Measurements from ENCODE around the gene MAB21L3.

MAB21L3 gene

GRCh38 chr1:116165572-116165971 is 54.4 kb downstream of the MAB21L3 start:
- no peak for DNase-seq (ENCODE audit: low spot score)

DNA sequence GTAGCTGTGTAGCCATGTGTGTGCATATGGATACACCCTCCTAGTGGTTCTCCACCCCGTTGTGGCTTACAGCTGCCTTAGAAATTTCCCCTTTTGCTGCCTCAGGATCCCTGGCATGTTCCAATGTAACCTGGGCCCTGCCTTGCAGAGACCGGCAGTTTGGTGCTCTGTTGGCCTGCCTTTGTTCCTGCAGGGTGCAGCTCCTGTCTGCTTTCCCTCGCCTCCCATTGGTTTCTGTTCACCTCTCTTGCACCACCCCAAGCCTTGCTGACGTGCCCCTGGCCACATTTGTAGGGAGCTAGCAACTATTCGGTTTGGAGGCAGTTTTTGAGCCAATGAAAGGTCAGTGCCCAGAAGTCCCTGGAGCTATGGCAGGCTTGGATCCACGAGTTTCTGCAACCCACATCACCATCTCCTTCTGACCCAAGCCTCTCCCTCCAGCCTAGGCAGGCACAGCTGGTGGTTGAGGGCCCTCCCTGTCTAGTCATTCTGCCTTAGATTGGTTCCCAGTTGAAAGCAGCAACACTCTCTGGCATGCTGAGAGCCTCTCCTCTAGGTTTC is 54.9 kb downstream of the MAB21L3 start:
- DNase-seq (ENCODE audit: low spot score), result no peak

DNA sequence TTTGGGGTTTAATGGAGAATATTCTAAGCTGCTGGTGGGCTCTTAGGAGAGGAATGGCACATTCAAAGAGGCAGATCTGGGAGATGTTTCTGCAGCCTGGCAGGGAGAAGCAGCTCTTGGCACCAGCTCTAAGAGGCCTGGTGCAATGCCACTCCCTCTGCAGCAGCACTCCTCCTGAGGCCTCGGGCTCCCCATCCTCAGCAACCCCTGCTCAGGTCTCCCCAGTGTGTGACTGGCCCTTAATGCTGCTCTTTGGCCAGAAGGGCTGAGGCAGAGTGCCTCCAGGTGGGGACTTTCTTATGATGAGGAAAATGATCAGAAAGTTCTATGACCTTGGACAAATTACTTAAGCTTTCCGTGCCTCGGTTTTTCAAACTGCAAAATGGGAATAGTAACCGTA is 55.5 kb downstream of the MAB21L3 start:
- no peak for DNase-seq (ENCODE audit: low spot score)

GRCh38 chr1:116167625-116168276 is 56.6 kb downstream of the MAB21L3 start:
- peak; percentile 52 for DNase-seq (ENCODE audit: low spot score)

GRCh38 chr1:116168277-116169032 is 57.3 kb downstream of the MAB21L3 start:
- peak; percentile 96 for DNase-seq (ENCODE audit: low spot score)

- DNase-seq (ENCODE audit: low spot score), result no peak
These were observed 58.7 kb downstream of the MAB21L3 start for GRCh38 chr1:116169898-116170297.

- no peak for DNase-seq (ENCODE audit: low spot score)
These were observed 59.8 kb downstream of the MAB21L3 start for GRCh38 chr1:116170721-116171589.

DNA sequence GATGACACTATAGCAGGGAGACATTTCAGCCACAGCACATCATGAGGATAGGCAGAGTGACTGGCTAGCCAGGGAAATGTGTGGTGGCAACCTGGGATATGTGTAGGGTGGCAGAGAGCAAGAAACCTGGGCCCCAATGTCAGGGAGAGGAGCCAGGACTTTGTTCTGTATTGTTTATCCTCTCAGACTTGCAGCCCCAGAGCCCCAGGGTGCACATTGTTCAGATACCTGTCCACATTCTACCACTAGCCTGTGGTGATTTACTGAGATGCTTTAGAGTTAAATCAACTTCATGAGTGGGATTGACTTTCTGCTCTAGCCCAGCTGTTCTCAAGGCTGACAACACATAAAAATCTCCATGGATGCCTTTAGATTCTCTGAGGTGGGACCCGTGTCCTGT is 61.5 kb downstream of the MAB21L3 start:
- no peak for DNase-seq (ENCODE audit: low spot score)

- no peak for DNase-seq (ENCODE audit: low spot score)
These were observed 64.4 kb downstream of the MAB21L3 start for GRCh38 chr1:116175611-116176010.

- no peak for DNase-seq (ENCODE audit: low spot score)
These were observed 65.1 kb downstream of the MAB21L3 start for GRCh38 chr1:116176306-116176789.

- no peak for DNase-seq (ENCODE audit: low spot score)
These were observed 66.7 kb downstream of the MAB21L3 start for GRCh38 chr1:116177861-116178260.

- DNase-seq (ENCODE audit: low spot score), result no peak
These were observed 67.6 kb downstream of the MAB21L3 start for GRCh38 chr1:116178837-116179236.

DNA sequence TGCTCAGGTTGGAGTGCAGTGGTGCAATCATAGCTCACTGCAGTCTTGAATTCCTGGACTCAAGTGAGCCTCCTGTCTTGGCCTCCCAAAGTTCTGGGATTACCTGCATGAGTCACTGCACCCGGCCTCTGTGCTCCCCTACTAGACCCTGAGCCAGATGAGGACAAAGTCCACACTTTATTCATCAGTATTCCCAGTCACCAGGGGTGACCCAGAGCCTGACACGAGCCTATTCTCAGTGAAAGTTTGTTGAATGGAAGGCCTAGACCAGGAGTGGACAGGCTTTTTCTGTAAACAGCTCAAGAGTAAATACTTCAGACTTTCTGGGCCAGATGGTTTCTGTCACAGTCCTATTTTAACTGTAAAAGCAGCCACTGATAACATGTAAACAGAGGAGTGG is 68.2 kb downstream of the MAB21L3 start:
- no peak for DNase-seq (ENCODE audit: low spot score)

- DNase-seq (ENCODE audit: low spot score), result no peak
These were observed 68.8 kb downstream of the MAB21L3 start for GRCh38 chr1:116179964-116180363.

DNA sequence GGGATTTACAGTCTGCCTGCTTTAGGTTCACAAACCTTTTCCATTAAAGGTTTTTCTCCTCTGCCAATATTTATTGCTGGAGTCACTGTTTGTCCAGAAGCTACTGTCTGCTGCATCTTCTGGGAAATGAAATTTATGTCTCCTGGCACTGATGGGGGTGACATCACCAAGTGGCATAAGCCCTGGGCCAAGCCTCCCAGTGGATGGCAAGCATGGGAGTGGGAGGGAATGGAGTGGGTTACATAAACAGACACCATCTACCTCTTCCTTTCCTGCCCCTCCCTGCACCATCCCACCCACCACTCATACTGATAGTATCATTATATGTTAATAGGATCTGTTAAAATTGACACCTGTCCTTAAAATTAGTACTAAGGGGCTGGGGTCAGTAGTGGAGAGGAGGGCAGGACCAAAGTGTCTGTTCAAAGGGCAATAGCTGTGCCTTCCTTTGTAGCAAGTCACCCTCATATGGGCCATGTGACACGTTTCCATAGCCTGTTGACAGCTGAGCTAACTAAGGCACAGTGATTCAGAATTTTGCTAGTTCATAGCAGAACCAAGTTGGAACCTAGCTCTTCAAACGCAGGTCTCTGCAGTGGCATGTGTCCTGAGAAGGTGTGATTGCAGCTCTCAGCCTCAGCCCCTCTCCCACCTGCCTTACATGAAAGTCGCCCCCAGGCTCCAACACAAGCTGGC is 71.0 kb downstream of the MAB21L3 start:
- DNase-seq (ENCODE audit: low spot score), result no peak
